Measurements from ENCODE around the gene SMIM38. TPM values are rescaled to one million over a fixed set of nuclear protein-coding genes. Genes with fewer than 3 reads are reported as not detected.
A peak's percentile ranks its signal among the peaks of the same experiment; 100 is the strongest.

The SMIM38 gene
- total and polyA plus RNA-seq, 3 experiments from 2014 or later = 1.4 to 1.8 TPM; not detected in 1

DNA sequence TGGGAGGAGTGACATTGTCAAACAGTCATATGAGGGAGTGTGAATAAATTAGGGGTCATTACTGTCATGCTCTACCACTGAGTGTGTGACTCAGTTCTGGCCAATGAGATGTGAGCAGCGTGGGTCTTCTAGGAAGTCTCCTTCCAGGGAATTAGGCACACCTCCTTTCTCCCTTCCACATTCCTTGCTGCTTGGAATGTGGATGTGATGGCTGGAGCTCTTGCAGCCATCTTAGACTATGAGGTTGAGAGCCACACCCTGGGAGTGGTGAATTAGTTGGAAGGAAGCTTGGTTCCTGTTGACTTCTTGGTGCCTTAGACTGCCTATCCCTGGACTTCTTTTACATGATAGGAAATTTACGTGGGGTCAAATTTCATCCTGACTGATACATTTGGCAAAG lies 36.5 kb upstream of the SMIM38 start:
- Histone ChIP-seq H3K4me1 (ENCODE audit: insufficient read depth, low read length) (peaks cover 35% of the 10 kb centered on the region), H3K27ac (ENCODE audit: low read depth, low read length) (no peak overlapping the region), H3K27me3 (ENCODE audit: insufficient read depth, low read length, poor library complexity, severe bottlenecking) (no peaks in the 10 kb centered on the region), H3K36me3 (ENCODE audit: insufficient read depth, low read length) (no peaks in the 10 kb centered on the region), H3K9me3 (ENCODE audit: low read length) (no peaks in the 10 kb centered on the region), H3K4me3 (ENCODE audit: low read length) (no peak overlapping the region)
- peaks cover 0 to 7% (median 0%) of the 10 kb centered on the region in 3 donors for H3K36me3 Mint-ChIP-seq
- H3K27me3 Mint-ChIP-seq = peaks cover under 1 to 9% of the 10 kb centered on the region in 2 donors
- peaks cover 0 to 4% (median 0%) of the 10 kb centered on the region in 5 donors for H3K9me3 Mint-ChIP-seq
- no peak for DNase-seq
- peaks cover 10 to 28% (median 12%) of the 10 kb centered on the region in 3 donors for H3K4me1 Mint-ChIP-seq
- no peak overlapping the region for H3K27ac Mint-ChIP-seq
- ChIA-PET POLR2A (no interaction called here), CTCF (no interaction called here)
- H3K4me3 Mint-ChIP-seq = no peak overlapping the region

DNA sequence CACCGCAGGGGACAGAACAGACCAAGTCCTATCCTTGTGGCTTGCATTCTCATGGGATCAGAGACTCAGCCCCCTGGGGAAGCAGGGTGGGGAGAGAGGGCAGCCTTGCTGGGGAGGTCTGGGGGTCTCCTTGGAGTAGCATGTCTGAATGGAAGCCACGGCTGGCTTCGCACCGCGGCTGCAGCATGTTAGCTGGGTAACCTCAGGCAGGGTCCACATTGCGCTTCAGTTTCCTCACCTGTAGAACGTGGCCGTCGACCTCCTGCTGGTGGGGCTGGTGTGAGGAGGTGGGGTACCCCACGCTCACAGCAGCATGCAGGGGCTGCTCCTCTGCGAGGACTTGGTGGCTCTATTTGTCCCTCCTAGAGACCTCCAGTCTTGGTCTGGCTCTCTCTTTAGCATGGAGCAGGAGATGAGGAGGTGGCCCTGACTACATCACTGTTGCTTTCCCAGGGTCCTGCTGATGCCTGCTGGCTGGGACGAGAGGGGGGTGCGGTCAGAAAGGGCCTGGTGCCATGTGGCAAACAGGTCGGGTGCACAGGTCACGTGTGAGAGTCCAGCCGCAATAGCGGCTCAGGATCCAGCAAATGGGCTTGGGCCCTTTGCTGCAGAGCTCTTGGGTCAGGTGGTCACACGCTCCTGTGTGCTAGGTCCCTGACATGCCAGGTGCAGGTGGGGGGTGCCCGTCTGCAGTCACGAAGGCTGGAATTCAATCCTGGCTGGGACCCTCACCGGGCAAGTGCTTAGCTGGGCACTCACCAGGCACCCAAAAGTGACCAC lies 35.4 kb upstream of the SMIM38 start:
- H3K4me3 ChIP-seq (ENCODE audit: low read length) = no peak overlapping the region
- Mint-ChIP-seq H3K27ac (no peak overlapping the region), H3K36me3 (peaks cover 0 to 7% (median 0%) of the 10 kb centered on the region in 3 donors), H3K9me3 (peaks cover 0 to 4% (median 0%) of the 10 kb centered on the region in 5 donors), H3K4me1 (peaks cover 13 to 32% (median 16%) of the 10 kb centered on the region in 3 donors), H3K4me3 (no peak overlapping the region), H3K27me3 (peaks cover 0 to 9% of the 10 kb centered on the region in 2 donors)
- CTCF ChIA-PET = no interaction called here
- no peaks in the 10 kb centered on the region for H3K27me3 ChIP-seq (ENCODE audit: insufficient read depth, low read length, poor library complexity, severe bottlenecking)
- POLR2A ChIA-PET = interaction anchor here (0.6 kb wide), 1 partner anchor 15 kb away, joined by 3 read pairs; no protein-coding TSS in a partner anchor
- no peaks in the 10 kb centered on the region for H3K36me3 ChIP-seq (ENCODE audit: insufficient read depth, low read length)
- H3K4me1 ChIP-seq (ENCODE audit: insufficient read depth, low read length) = peaks cover 43% of the 10 kb centered on the region
- H3K27ac ChIP-seq (ENCODE audit: low read depth, low read length) = no peak overlapping the region
- H3K9me3 ChIP-seq (ENCODE audit: low read length) = no peaks in the 10 kb centered on the region
- peak in 1 of 5 donors; percentile 38 for DNase-seq

DNA sequence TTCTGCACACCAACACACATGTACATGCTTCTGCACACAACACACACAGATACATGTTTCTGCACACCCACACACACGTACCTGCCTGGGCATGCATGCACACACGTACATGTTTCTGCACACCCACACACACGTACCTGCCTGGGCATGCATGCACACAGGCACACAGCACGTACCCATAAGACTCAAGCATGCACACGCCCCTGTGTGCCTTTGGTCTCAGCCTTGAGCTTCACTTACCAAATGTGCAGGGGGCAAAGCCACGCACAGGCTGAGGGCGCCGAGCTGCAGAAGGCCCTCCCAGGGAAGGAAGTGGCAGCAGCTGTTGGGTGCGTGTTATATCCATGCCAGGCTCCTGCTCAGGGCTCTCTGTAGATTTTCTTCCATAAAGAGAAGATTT lies 34.7 kb upstream of the SMIM38 start:
- Mint-ChIP-seq H3K4me3 (no peak overlapping the region), H3K9me3 (peaks cover 0 to 4% (median 0%) of the 10 kb centered on the region in 5 donors), H3K27me3 (peaks cover 0 to 9% of the 10 kb centered on the region in 2 donors), H3K4me1 (peaks cover 13 to 32% (median 16%) of the 10 kb centered on the region in 3 donors), H3K36me3 (peaks cover 0 to 7% (median 0%) of the 10 kb centered on the region in 3 donors), H3K27ac (peak overlapping the region in 1 of 8 donors; percentile 7)
- H3K4me1 ChIP-seq (ENCODE audit: insufficient read depth, low read length) = peaks cover 43% of the 10 kb centered on the region
- H3K27ac ChIP-seq (ENCODE audit: low read depth, low read length) = no peak overlapping the region
- ChIA-PET CTCF (no interaction called here), POLR2A (no interaction called here)
- H3K9me3 ChIP-seq (ENCODE audit: low read length) = no peaks in the 10 kb centered on the region
- DNase-seq = no peak
- no peaks in the 10 kb centered on the region for H3K27me3 ChIP-seq (ENCODE audit: insufficient read depth, low read length, poor library complexity, severe bottlenecking)
- H3K4me3 ChIP-seq (ENCODE audit: low read length) = no peak overlapping the region
- H3K36me3 ChIP-seq (ENCODE audit: insufficient read depth, low read length) = no peaks in the 10 kb centered on the region

DNA sequence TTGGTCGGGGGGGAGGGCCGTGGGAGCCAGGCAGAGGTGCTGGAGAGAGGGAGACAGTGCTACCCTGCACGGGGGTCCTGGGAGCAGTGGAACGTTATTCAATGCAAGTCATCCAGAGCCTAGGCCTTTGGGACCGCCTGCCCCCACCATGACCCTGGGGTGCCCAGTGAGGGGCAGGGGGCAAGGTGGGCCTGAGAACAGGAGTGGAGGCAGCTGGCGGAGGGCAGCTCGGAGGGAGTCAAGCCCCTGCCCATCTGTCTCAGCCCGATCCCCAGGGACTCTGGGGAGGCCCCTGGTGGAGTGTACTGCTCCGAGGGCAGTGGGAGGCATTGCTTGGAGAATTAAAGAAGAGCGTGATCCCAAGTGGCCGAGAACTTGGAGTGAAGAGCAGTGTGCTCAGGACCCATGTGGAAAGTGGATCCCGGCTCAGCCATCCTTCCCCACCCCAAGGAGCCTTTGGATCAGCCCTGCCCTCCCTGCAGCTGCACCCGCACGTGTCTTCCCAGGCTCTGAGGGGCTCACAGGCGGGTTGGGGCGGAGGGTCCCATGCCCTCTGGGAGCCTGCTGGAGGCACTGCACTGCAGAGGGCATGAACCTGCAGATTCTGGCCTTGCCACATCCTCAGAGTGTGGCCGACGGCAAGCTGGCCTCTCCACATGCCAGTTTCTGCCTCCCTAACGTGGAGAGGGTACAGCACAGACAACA lies 34.0 kb upstream of the SMIM38 start:
- peaks cover 0 to 7% (median 0%) of the 10 kb centered on the region in 3 donors for H3K36me3 Mint-ChIP-seq
- no peaks in the 10 kb centered on the region for H3K36me3 ChIP-seq (ENCODE audit: insufficient read depth, low read length)
- no peak for DNase-seq
- H3K4me3 Mint-ChIP-seq = no peak overlapping the region
- peaks cover 13 to 32% (median 16%) of the 10 kb centered on the region in 3 donors for H3K4me1 Mint-ChIP-seq
- H3K4me3 ChIP-seq (ENCODE audit: low read length) = no peak overlapping the region
- H3K27me3 ChIP-seq (ENCODE audit: insufficient read depth, low read length, poor library complexity, severe bottlenecking) = no peaks in the 10 kb centered on the region
- no peaks in the 10 kb centered on the region for H3K9me3 ChIP-seq (ENCODE audit: low read length)
- peaks cover 43% of the 10 kb centered on the region for H3K4me1 ChIP-seq (ENCODE audit: insufficient read depth, low read length)
- H3K27ac ChIP-seq (ENCODE audit: low read depth, low read length) = no peak overlapping the region
- H3K27ac Mint-ChIP-seq = peak overlapping the region in 2 of 8 donors; percentile 7 to 60
- H3K9me3 Mint-ChIP-seq = peaks cover 0 to 4% (median 0%) of the 10 kb centered on the region in 5 donors
- ChIA-PET POLR2A (no interaction called here), CTCF (no interaction called here)
- peaks cover 0 to 9% of the 10 kb centered on the region in 2 donors for H3K27me3 Mint-ChIP-seq

DNA sequence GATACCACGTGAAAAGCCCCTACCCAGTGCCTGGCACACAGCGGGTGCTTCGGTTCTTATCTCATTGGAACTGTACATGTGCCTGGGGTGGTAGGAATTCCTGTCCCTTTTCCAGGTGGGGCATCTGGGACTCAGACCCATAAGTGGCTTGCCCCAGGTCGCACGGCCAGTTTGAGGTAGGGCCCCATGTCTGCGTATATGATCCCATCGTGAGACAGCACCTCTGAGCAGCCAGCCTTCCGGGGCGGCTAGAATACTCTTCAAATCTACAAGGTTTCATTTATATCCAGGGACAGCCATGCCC lies 33.5 kb upstream of the SMIM38 start:
- POLR2A ChIA-PET = no interaction called here

DNA sequence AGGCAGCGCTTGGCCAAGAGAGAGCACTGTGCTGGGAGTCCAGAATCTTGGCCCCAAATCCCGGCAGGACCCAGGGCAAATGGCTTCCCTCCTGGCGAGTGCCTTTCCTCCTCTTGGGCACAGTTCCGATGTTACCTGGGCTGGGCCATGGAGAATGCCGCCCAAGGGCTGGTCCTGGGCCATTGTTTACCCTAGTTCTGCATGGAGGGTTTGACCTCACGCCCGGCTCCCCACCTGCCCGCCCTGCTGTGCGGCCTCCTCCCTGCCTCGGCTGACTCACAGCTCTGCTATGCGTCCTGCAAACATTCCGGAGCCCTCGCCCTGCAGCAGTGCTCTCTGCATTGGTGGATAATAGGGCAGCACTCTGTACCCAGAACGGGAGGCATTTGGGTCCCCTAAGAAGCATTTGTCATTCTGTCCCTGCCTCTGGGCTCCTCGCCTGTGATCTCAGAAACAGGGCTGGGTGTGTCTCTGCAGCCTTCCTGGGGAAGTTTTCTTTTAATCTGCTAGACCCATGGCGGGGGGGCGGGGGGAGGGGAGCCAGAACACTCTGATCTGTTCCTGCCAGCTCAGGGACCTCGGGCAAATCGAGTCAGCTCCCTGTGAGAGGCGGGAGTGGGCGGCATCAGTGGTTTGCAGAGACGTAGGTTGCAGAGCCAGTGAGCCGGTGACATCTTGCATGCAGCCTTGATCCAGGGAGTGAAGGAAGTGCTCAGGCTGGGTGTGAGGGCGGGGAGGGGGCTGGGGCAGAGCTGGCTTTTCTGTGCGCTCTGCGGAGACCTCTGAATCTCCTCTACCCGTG lies 32.9 kb upstream of the SMIM38 start:
- Histone ChIP-seq H3K4me1 (ENCODE audit: insufficient read depth, low read length) (peaks cover 43% of the 10 kb centered on the region), H3K27ac (ENCODE audit: low read depth, low read length) (no peak overlapping the region), H3K36me3 (ENCODE audit: insufficient read depth, low read length) (no peaks in the 10 kb centered on the region), H3K9me3 (ENCODE audit: low read length) (no peaks in the 10 kb centered on the region), H3K4me3 (ENCODE audit: low read length) (peak overlapping the region; percentile 34), H3K27me3 (ENCODE audit: insufficient read depth, low read length, poor library complexity, severe bottlenecking) (no peaks in the 10 kb centered on the region)
- POLR2A ChIA-PET = no interaction called here
- H3K4me1 Mint-ChIP-seq = peaks cover 13 to 32% (median 16%) of the 10 kb centered on the region in 3 donors
- peaks cover 0 to 9% of the 10 kb centered on the region in 2 donors for H3K27me3 Mint-ChIP-seq
- H3K36me3 Mint-ChIP-seq = peaks cover 0 to 7% (median 0%) of the 10 kb centered on the region in 3 donors
- peak in 1 of 5 donors; percentile 64 for DNase-seq
- CTCF ChIA-PET = no interaction called here
- peak overlapping the region in 3 of 8 donors; percentile 30 to 63 (median 63) for H3K27ac Mint-ChIP-seq
- peaks cover 0 to 4% (median 0%) of the 10 kb centered on the region in 5 donors for H3K9me3 Mint-ChIP-seq
- H3K4me3 Mint-ChIP-seq = peak overlapping the region in 6 of 7 donors; percentile 23 to 68 (median 55)

More for the DNA sequence above, 33.5 kb upstream of the SMIM38 start:
- H3K27me3 ChIP-seq (ENCODE audit: insufficient read depth, low read length, poor library complexity, severe bottlenecking) = no peaks in the 10 kb centered on the region
- DNase-seq = no peak
- H3K4me1 ChIP-seq (ENCODE audit: insufficient read depth, low read length) = peaks cover 43% of the 10 kb centered on the region
- peaks cover 0 to 4% (median 0%) of the 10 kb centered on the region in 5 donors for H3K9me3 Mint-ChIP-seq
- no peak overlapping the region for H3K4me3 ChIP-seq (ENCODE audit: low read length)
- no peak overlapping the region for H3K27ac ChIP-seq (ENCODE audit: low read depth, low read length)
- no peak overlapping the region for H3K27ac Mint-ChIP-seq
- peaks cover 0 to 7% (median 0%) of the 10 kb centered on the region in 3 donors for H3K36me3 Mint-ChIP-seq
- H3K4me1 Mint-ChIP-seq = peaks cover 13 to 32% (median 16%) of the 10 kb centered on the region in 3 donors
- peaks cover 0 to 9% of the 10 kb centered on the region in 2 donors for H3K27me3 Mint-ChIP-seq
- H3K4me3 Mint-ChIP-seq = peak overlapping the region in 2 of 7 donors; percentile 61
- CTCF ChIA-PET = no interaction called here
- no peaks in the 10 kb centered on the region for H3K9me3 ChIP-seq (ENCODE audit: low read length)
- H3K36me3 ChIP-seq (ENCODE audit: insufficient read depth, low read length) = no peaks in the 10 kb centered on the region

DNA sequence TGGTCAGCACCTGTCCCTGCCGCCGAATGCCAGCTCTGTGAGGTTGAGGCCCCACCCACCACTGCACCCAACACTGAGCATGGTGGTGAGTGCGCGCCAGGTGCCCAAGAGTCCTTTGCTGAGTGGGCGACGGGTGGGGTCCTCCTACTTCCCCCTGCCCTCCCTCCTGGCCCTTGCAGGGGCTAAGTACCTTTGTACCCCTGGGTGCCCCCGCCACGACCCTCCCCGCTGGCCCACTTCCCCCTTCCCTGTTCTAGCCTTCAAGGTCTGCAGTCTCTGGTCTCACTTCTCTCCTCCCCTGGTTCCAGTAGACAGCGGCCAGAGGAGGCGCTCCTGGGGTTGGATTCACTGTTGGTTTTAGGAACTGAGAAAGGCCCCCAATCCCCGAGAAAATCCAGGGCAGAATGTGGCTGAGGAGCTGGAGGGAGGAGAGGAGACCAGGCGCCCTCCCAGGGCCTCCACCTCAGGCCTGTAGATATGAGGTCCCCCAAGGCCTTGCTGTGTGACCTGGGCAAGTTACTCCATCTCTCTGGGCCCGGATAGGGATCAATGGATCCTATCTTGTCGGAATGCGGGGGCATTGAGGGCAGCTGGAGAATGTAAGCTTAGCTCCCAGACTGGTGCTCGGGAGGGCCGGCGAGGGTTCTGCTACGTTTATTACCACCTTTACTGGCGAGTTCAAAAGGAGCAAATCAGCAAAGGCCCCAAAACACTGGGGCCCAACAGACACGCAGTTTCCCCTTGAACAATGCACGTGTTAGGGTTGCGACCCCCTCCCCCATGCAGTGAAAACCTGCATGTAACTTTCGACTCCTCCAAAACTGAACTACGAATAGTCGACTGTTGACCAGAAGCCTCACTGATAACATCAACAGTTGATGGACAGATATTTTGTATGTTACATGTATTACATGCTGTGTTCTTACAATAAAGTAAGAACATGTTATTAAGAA lies 31.9 kb upstream of the SMIM38 start:
- H3K4me1 Mint-ChIP-seq = peaks cover 13 to 32% (median 16%) of the 10 kb centered on the region in 3 donors
- no peaks in the 10 kb centered on the region for H3K36me3 ChIP-seq (ENCODE audit: insufficient read depth, low read length)
- H3K4me3 ChIP-seq (ENCODE audit: low read length) = no peak overlapping the region
- ChIA-PET CTCF (no interaction called here), POLR2A (no interaction called here)
- peaks cover 5 to 9% (median 7%) of the 10 kb centered on the region in 5 donors for H3K9me3 Mint-ChIP-seq
- peaks cover 43% of the 10 kb centered on the region for H3K4me1 ChIP-seq (ENCODE audit: insufficient read depth, low read length)
- peaks cover 2 to 9% of the 10 kb centered on the region in 2 donors for H3K27me3 Mint-ChIP-seq
- H3K27me3 ChIP-seq (ENCODE audit: insufficient read depth, low read length, poor library complexity, severe bottlenecking) = no peaks in the 10 kb centered on the region
- H3K36me3 Mint-ChIP-seq = peaks cover 0 to 6% (median 0%) of the 10 kb centered on the region in 3 donors
- no peak overlapping the region for H3K27ac ChIP-seq (ENCODE audit: low read depth, low read length)
- H3K27ac Mint-ChIP-seq = no peak overlapping the region
- peak overlapping the region in 3 of 7 donors; percentile 14 to 53 (median 15) for H3K4me3 Mint-ChIP-seq
- DNase-seq = peak in 1 of 5 donors; percentile 18
- H3K9me3 ChIP-seq (ENCODE audit: low read length) = no peaks in the 10 kb centered on the region
